Renal pelvis (tissue), 4 donors: ENCODE results near the gene MOB3B. TPM values are rescaled to one million over a fixed set of nuclear protein-coding genes. Genes with fewer than 3 reads are reported as not detected.
"Not testable (repeated sequence)": the region's sequence is repeated elsewhere in the genome, so short reads cannot be mapped to it uniquely, and the experiment has no call there.

Experiments used
- DNase-seq: peaks from one replicate; pipeline ENCODE4 v3.0.0-alpha.2; 2013
- polyA plus RNA-seq, 3 donors: library from polyadenylated mRNA; unstranded; fragments of 120-200 nt; gene quantifications; one replicate each; pipeline ENCODE4 v1.2.1, GENCODE V29; 2013; ENCODE audit not compliant: insufficient read length in 3 of 3

The MOB3B gene
- polyA plus RNA-seq, 3 donors, result 22.2 to 25.4 (median 23.7) TPM

GRCh38 chr9:27483576-27483975 is 46.0 kb downstream of the MOB3B start:
- no peak for DNase-seq

- DNase-seq, result no peak
Measured at GRCh38 chr9:27482709-27483108, 46.9 kb downstream of the MOB3B start.

- DNase-seq, result no peak
Measured at GRCh38 chr9:27478322-27478721, 51.3 kb downstream of the MOB3B start.

- no peak for DNase-seq
Measured at GRCh38 chr9:27476870-27477515, 52.6 kb downstream of the MOB3B start.

- DNase-seq, result no peak
Measured at GRCh38 chr9:27475057-27475595, 54.5 kb downstream of the MOB3B start.

GRCh38 chr9:27474305-27474704 is 55.3 kb downstream of the MOB3B start:
- no peak for DNase-seq

- peak; percentile 40 for DNase-seq
Measured at GRCh38 chr9:27473111-27473529, 56.5 kb downstream of the MOB3B start.

GRCh38 chr9:27472195-27472594 is 57.4 kb downstream of the MOB3B start:
- no peak for DNase-seq

- no peak for DNase-seq
Measured at GRCh38 chr9:27471789-27472188, 57.8 kb downstream of the MOB3B start.

GRCh38 chr9:27471366-27471765 is 58.2 kb downstream of the MOB3B start:
- no peak for DNase-seq

GRCh38 chr9:27470291-27470856 is 59.2 kb downstream of the MOB3B start:
- no peak for DNase-seq

GRCh38 chr9:27469550-27469949 is 60.1 kb downstream of the MOB3B start:
- no peak for DNase-seq

- no peak for DNase-seq
Measured at GRCh38 chr9:27468462-27469110, 61.0 kb downstream of the MOB3B start.

- DNase-seq, result no peak
Measured at GRCh38 chr9:27468000-27468399, 61.6 kb downstream of the MOB3B start.

GRCh38 chr9:27467486-27467885 is 62.1 kb downstream of the MOB3B start:
- DNase-seq, result no peak

- not testable (repeated sequence) for DNase-seq
Measured at GRCh38 chr9:27466516-27466915, 63.1 kb downstream of the MOB3B start.

GRCh38 chr9:27464950-27465349 is 64.7 kb downstream of the MOB3B start:
- not testable (repeated sequence) for DNase-seq

- no peak for DNase-seq
Measured at GRCh38 chr9:27462846-27463245, 66.8 kb downstream of the MOB3B start.

GRCh38 chr9:27462434-27462833 is 67.2 kb downstream of the MOB3B start:
- no peak for DNase-seq

- no peak for DNase-seq
Measured at GRCh38 chr9:27460226-27461023, 69.2 kb downstream of the MOB3B start.

- DNase-seq, result no peak
Measured at GRCh38 chr9:27457445-27457844, 72.2 kb downstream of the MOB3B start.

GRCh38 chr9:27453860-27454553 is 75.6 kb downstream of the MOB3B start:
- DNase-seq, result no peak
